DMS79 treated with DMSO at 0.1 percent for 48 hours (cell line): ENCODE measurements around the gene GATA6.
"Not testable (repeated sequence)": the region's sequence is repeated elsewhere in the genome, so short reads cannot be mapped to it uniquely, and the experiment has no call there.

Experiments used
- DNase-seq: peaks from one replicate; lab custom pipeline; 2025; lab: John Stamatoyannopoulos, UW

Gene GATA6

DNA sequence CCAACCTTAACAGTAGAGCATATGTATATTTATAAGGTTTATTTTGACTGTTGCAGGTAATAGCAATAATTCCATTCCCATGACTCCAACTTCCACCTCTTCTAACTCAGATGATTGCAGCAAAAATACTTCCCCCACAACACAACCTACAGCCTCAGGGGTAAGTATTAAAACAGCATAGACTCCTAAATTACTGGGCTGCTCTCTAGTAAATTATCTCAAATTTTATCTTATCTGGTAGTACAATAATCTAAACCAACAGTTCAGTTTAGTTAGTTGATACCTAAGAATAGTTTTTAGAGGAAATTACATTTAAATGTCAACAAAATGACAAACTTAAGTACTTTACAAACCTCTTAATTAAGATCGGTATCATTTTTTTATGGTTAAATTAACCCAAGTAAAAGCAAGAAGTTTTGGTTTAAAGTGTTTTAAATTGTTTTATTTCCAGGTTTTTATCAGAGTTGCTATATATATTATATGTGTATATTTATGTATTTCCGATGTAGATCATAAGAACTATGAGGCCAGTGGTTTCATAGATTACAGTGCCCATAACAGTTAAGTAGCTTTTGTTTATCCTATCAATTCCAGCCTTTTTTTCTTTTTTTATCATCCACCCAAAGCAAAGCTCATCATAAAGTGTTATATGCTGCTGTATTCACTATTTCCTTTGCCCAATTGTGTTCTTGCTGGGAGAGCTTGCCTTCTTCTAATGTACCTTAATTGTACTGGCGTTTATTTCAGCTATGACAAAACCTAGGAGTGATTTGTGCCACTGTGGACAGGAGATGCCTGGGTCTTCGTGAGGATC lies 13.7 kb downstream of the GATA6 start:
- DNase-seq = no peak

DNA sequence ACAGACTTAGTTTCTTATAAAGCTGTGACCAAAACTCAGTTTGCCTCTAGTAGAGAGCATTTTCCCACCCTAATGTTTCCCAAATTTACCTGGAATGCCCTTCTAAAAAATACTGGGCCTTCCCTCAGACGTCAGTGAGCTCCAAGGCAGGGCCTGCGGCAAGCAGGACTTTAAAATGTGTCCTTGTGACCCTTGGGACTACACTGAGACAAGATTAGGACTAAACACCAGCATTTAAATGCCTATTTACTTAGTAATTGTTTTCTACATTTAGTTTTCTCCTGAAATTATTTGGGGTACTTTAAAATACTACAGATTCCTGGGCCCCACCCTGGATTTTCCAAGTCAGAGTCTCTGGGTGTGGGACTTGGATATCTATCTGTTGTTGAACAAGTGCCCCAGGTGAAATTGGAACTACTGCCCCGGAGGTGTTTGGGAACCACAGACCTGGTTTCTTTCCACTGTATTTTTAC lies 14.3 kb downstream of the GATA6 start:
- DNase-seq = no peak

DNA sequence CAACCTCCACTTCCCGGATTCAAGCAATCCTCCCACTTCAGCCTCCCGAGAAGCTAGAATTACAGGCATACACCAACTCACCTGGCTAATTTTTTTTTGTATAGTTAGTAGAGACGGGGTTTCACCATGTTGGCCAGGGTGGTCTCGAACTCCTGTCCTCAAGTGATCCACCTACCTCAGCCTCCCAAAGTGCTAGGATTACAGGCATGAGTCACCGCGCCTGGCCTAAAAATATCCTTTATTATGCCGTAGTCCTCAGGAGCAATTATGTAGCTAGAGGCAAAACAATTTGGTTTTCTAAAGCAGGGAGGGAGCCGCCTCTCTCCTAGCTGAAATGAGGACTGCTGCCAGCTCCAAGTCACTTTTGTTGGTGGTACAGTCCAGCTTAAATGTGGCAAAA lies 15.2 kb downstream of the GATA6 start:
- DNase-seq = not testable (repeated sequence)

DNA sequence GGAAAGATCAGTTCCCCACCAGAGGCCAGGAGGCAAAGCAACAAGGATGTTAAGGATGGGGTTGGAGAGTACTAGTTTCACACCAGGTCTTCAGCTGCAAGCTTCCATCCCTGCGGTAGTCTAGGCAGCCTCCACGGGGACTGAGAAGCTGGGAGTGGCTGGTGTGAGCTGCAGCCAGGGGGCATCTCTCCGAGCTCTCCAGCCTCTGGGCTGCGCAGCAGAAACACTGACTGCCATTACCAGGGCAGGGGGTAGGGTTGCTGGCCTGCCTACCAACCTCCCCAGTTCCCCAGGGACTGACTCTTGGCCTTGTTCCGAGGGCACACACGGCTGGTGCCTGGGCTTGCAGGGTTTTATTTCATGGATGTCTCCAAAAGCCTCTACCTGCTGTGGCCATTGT lies 15.9 kb downstream of the GATA6 start:
- no peak for DNase-seq

DNA sequence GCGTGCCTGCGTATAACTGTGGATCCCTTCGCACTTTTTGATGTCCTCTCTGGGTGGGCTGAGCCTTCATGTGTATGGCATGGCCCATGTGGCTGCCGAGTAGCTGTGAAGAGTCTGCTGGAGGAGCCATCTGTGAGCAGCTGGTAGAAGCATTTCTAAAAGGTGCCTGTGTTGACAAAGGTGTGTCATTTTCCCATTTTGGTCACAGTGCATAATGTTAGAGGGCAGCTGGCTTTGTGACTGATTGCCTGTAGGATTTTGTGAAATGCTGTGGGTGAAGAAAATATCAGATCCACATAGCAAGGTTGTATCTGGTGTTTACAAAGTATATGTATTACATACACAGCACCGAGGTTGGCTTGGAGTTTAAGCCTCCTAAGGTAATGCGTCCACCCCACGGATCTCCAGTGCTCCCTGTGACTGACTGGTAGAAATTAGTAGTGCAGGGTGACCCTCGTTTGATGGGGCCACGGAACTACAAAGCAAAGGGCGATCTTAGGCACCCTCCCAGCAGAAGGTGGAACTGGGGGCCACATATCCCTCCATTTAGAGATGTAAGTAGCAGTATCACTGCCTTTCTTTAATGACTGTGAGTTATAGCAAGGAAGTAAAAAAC lies 16.5 kb downstream of the GATA6 start:
- DNase-seq = no peak

DNA sequence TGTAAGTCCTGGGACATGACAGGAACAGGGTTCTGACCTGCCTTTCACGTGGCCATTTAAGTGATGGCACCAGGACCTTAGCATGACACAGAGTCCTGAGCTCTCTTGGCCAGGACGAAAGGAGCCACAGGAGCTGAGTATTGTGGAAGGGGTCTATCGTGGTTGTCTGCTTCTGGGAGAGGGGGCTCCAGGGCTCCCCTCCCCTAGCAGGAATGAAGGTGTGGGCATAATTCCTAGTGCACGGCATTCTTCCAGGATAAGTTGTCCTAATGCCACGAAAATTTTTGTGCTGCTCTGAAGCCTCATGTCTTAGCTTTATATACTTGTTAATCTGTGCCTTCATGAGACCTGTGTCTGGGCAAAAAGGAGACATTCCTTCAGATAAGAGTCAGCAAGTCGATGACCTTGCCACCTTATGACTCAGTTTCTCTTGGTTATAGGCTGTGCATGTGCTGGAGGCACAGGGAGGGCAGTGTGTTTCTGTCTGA lies 17.1 kb downstream of the GATA6 start:
- DNase-seq = no peak

DNA sequence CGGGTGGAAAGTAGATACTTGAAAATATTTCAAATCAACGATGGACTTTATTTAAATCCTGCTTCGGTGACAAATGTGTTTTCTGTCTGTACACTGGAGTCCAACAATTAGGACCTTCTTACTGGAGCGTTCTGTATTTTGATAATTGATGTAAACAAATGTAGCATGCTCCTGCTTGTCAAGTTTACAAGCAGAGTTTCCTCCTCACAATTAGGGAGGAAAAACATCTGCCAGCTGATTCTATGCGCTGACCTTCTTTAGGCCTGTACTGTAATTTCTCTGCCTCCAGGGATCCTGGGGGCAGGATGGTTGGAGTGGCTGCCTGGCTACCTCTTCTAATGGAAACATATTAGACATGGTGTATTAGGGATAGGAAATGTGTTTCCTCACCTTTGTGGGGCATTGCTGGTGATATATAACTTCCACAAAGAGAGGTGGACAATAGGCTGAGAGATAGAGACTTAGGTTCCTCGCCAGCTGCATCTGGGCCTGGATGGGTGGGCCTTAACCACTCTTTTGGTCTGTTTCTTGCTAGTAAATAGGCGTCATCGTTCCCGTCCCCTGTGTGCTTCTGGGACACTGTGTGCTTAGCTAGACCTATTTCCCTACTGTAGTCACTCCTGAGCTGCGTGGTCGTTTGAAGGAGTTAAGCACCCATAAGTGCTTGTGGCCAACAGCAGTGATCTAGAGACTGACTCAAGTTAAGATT lies 19.3 kb downstream of the GATA6 start:
- DNase-seq = no peak

DNA sequence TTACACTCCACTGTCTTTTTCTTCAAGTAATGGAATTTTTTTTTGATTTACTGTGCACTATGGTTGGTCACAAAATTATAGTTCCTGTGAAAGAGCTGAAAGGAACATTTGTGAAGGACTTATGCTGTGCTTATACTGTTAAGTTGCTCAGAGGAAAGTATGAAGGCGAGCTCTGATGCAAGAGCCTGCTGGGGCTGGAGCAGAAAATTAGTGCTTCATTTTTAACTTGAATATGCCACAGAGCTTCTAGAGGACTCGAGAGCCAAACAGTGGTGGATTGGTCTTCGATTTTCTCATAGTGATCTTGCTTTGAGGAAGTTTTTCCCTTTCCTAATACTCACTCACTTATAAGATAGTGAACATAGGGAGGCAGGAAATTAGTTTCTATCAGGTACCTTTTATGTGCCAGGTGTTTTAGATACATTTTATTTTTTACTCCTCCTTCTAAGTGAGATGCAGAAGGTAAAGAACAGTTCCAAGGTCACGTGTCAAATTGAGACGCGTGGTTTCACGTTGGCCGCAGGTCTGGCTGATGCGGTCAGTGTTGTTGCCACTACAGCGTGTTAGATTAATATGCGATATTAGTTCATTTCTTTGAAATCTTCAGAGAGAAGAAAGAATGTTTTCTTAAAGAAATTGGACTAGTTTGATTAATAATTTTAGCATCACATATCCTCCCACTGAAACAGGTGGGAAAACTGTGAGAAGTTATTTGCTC lies 20.2 kb downstream of the GATA6 start:
- no peak for DNase-seq

DNA sequence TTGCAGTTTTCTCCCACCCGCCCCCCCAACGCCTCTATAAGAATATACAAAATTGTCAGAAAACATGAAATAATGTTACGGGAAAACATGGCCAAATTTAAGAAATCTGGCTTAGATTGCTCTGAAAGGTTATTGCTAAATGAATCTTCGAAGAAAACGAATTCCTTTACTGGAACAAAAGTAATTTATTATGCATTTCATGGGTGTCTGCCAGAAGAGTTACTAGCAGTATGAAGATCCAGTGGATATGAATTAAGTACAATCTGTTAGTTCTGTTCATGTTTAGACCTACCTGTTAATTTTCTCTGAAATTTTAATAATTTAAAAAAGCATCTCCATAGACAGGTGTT lies 21.9 kb downstream of the GATA6 start:
- DNase-seq = no peak

DNA sequence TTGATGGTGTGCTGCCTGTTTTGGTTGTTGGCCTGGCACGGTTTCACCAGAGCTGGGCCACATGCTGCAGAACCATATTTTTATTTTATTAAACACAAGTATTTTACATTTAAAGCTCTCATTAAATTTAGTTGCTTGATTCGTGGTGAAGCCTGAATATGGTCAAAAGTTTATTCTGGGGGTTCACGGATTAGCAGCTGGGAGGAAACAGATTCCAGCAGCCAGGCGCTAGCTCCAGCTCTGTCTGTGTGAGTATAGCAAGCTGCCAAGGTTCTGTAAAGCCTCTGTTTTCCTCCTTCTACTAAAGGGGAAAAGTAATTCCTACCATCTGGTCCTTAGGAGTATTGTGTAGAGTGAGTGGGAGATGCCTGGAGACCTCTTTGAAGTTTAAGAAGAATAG lies 22.5 kb downstream of the GATA6 start:
- DNase-seq = no peak

DNA sequence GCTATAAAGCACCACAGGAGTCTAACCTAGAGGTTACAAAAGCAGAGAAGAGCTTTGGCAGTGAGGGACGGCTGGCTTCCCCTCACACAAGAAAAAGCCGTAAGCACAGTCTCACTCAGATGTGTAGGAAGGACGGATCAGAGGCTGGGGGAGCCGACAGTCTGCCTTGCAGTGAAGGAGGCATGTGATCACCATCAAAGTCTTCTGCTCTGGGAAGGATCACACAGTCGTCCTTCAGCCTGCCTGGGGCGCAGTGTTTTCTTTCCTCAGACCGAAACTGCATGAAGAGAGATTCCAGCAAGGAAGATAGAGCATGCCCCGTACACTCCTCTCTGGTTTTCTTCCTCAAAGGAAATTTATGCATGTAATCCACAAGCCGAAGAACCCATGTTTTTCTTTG lies 24.1 kb downstream of the GATA6 start:
- DNase-seq = no peak

DNA sequence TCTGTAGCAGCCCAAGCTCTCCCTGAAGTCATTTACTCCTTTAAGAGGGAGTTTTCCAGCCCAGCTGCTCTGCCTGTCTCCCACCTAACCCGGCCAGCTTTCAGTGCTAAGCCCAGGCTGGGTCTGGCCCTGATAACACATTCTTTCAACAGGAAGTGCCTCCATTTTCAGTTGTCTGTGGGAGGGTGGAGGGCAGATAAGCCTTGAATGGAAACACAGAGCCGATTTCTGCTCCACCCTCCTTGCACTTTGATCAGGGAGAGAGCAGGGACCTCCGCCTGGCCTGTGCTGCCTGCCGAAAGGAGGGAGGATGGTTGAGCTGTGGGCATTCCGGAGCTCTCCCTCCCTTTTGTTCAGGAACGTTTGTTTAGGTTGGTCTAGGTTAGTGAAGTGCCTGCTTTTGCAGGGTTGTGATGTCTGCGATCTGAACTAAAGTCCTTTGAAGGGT lies 24.8 kb downstream of the GATA6 start:
- no peak for DNase-seq

DNA sequence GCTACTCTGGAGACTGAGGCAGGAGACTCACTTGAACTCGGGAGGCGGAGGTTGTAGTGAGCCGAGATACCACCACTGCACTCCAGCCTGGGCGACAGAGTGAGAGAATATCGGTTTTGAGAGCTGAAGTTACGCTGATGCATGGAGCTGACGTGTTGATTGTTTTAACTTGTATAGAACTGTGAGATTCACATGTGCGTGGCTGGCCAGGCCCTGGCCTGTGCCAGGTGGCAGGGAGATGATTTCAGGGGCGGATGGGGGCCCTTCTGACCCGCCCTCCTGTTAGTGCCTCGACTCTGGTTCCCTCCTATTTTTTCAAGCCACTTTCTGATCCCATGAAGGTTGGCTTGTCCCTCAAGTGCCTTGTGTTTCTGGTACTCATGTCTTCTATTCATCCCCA lies 25.7 kb downstream of the GATA6 start:
- DNase-seq = no peak

DNA sequence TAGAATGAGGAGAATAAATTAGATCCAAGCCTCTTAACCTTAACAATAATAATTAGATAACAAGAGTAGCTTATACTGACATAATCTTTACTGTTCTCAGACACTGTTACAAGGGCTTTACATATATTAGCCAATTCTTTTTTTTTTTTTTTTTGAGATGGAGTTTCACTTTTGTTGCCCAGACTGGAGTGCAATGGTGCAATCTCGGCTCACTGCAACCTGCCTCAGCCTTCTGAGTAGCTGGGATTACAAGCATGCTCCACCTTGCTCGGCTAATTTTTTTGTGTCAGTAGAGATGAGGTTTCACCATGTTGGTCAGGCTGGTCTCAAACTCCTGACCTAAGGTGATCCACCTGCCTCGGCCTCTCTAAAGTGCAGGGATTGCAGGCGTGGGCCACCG lies 27.6 kb downstream of the GATA6 start:
- DNase-seq = not testable (repeated sequence)

DNA sequence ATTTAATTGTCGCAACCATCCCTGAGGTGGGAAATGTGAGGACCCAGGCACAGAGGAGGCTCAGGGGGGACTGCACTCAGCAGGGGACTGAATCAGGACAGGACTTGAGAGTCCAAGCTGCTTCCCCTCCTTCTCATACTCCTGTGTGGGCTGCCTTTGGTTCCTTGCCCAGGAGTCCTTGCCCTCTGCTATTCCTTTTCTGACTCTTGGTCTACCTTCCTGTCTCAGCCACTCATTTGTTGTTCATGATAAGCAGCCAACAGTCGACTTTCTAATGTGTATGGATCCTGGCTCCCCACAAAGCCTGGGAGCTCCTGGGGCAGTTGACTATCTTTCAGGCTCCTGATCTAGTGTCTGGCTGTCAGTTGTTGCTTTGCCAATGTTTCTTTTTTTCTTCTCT lies 28.3 kb downstream of the GATA6 start:
- DNase-seq = no peak

DNA sequence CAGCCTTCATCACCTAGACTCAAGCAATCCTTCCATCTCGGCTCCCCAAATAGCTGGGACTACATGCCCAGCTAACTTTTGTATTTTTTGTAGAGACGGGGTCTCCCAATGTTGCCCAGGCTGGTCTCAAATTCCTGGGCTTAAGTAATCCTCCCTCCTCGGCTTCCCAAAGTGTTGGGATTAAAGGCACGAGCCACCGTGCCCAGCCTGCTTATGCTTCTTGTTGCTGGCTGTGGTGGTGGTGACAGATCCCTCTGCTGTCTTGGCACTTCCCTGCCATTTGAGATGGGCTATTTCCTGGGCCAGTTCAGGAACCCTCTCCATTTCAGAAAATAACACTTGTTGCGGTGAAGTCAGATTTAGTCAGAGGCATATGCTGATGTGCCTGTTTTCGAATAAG lies 28.8 kb downstream of the GATA6 start:
- DNase-seq = no peak

DNA sequence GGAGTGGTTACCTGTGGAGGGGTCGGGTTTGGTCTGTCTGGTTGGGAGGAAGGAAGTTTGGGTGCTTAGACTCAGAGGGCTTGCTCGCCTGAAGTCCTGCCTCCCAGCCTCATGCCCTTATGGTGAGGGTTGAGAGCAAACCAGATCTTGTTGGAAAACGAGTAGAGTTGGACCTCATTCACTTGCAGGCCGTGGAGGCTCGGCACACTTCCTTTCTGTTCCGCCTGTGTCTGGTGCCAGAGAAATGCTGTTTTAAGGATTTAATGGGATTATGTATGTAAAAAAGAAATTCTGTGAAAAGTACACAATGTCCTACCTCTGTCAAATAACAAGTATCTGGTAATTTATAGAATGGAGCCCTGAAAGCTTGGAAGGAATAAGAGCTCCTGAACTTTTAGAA lies 29.6 kb downstream of the GATA6 start:
- no peak for DNase-seq

DNA sequence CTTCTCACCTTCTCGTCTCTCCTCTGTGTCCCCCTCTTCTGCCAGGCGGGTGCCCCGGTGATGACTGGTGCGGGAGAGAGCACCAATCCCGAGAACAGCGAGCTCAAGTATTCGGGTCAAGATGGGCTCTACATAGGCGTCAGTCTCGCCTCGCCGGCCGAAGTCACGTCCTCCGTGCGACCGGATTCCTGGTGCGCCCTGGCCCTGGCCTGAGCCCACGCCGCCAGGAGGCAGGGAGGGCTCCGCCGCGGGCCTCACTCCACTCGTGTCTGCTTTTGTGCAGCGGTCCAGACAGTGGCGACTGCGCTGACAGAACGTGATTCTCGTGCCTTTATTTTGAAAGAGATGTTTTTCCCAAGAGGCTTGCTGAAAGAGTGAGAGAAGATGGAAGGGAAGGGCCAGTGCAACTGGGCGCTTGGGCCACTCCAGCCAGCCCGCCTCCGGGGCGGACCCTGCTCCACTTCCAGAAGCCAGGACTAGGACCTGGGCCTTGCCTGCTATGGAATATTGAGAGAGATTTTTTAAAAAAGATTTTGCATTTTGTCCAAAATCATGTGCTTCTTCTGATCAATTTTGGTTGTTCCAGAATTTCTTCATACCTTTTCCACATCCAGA lies 31.3 kb downstream of the GATA6 start:
- no peak for DNase-seq

DNA sequence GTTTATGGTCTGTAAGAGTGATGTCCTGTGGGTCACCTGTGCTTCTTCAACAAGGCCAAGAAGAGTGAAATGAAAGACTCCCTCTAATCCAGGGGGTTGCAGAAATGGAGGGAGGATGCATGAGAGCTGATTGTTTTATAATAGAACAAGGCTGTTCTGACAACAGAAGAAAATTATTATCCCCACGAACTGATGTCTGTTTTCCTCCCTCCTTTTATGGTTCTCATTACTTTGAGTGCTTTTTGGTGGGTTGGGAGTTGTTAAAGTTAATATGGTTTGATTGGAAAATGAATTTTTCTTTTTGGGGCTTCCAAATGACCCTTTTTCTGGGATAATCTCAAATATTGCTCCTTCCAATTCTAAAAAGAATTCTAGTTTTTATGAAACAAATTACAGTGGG lies 33.6 kb downstream of the GATA6 start:
- no peak for DNase-seq

DNA sequence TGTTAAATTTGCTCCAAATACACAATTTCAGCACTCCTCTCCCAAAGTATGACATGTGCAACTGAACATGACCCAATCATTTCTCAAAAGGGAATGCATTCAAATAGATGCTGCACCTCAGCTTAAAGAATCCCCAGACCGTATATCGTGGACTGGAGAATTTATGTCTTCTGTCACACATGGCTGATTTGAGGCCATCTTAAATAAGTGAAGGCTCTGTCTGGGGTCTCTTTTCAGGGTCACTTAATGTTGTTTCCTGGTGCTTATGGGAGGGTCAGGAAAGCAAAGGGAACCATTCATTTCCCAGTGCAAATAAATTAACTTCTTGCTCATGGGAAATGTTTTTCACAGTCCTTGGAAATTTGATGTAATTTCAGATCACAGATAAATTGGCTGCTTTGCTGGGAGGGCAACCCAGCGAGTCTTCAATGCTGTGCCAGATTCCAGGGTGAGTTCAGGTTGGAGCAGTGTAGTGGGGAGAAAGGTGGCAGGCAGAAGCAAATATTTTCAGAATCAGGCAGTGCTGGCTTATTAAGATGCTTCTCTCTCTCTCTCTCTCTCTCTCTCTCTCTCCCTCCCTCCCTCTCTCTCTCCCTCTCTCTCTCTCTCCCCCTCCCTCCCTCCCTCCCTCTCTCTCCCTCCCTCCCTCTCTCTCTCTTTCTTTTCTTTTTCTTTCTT lies 34.3 kb downstream of the GATA6 start:
- no peak for DNase-seq

DNA sequence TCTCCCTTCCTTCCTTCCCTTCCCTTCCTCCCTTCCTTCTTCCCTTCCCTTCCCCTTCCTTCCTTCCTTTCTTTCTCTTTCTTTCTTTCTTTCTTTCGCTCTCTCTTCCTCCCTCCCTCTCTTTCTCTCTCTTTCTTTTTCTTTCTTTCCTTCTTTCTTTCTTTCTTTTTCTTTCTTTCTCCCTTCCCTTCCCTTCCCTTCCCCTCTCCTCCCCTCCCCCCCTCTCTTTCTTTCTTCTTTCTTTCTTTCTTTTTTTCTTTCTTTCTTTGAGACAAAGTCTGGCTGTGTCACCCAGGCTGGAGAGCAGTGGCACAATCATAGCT lies 34.8 kb downstream of the GATA6 start:
- DNase-seq = no peak
